Measurements from ENCODE around the gene ATP6V0A1. TPM values are rescaled to one million over a fixed set of nuclear protein-coding genes. Genes with fewer than 3 reads are reported as not detected.

The ATP6V0A1 gene
- total RNA-seq, 1 experiment from 2014 or later = 55.2 TPM

DNA sequence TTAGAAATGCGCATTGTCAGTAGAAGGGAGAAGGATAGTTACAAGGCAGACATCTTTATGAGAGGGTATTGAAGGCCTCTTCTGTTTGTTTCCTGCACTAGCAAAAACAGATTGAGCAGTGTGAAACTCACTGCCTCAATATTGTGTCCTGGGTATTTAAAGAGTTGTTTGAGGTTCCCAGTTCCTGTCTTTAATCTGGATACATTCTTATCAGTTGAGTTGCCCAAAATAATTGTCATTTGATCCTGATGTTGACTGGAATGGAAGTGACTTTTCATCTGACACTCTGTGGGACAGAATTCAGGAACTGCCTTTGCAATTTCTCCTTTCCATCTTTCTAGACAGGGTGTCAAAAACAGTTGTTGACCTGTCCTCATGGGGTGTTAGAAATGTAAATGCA lies 1.7 kb downstream of the ATP6V0A1 start:
- Mint-ChIP-seq H3K4me3 (peak overlapping the region; percentile 93; the same call in 1 of the 2 replicates), H3K4me1 (peaks cover 34% of the 10 kb centered on the region), H3K27me3 (ENCODE audit: low read depth) (no peaks in the 10 kb centered on the region; the same call in 1 of the 2 replicates), H3K27ac (no peak overlapping the region), H3K36me3 (peaks cover 6% of the 10 kb centered on the region), H3K9me3 (peaks cover 4% of the 10 kb centered on the region; the same call in 1 of the 2 replicates)
- DNase-seq (ENCODE audit: low spot score) = no peak
- ATAC-seq = no peak
- no peak for TF ChIP-seq ZNF396 (CRISPR knock-in tag; IDR thresholded peaks at IDR 0.05; ENCODE audit: borderline replicate concordance)
- TF ChIP-seq, protein P1, sequence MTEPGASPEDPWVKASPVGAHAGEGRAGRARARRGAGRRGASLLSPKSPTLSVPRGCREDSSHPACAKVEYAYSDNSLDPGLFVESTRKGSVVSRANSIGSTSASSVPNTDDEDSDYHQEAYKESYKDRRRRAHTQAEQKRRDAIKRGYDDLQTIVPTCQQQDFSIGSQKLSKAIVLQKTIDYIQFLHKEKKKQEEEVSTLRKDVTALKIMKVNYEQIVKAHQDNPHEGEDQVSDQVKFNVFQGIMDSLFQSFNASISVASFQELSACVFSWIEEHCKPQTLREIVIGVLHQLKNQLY (CRISPR knock-in tag; IDR thresholded peaks at IDR 0.05) = no peak
- no peak for TF ChIP-seq NFATC4 (CRISPR knock-in tag; IDR thresholded peaks at IDR 0.05)
- TF ChIP-seq TP53 (CRISPR knock-in tag; IDR thresholded peaks at IDR 0.05) = no peak
- TF ChIP-seq ESRRA (CRISPR knock-in tag; IDR thresholded peaks at IDR 0.05; ENCODE audit: borderline replicate concordance) = no peak
- no peak for TF ChIP-seq ATF2 (CRISPR knock-in tag; IDR thresholded peaks at IDR 0.05; ENCODE audit: borderline replicate concordance, low read depth)
- TF ChIP-seq ZNF317 (CRISPR knock-in tag; IDR thresholded peaks at IDR 0.05; ENCODE audit: borderline replicate concordance, low read depth) = no peak
- no peak for TF ChIP-seq TCF7 (CRISPR knock-in tag; IDR thresholded peaks at IDR 0.05; ENCODE audit: low read depth)
- TF ChIP-seq MAX (CRISPR knock-in tag; IDR thresholded peaks at IDR 0.05) = no peak
- no peak for TF ChIP-seq SP1 (CRISPR knock-in tag; conservative IDR thresholded peaks at IDR 0.05)
- TF ChIP-seq ZNF121 (CRISPR knock-in tag; IDR thresholded peaks at IDR 0.05) = no peak
- TF ChIP-seq ZNF263 (CRISPR knock-in tag; IDR thresholded peaks at IDR 0.05; ENCODE audit: low read depth) = no peak
- no peak for TF ChIP-seq ZNF138 (CRISPR knock-in tag; conservative IDR thresholded peaks at IDR 0.05)
- TF ChIP-seq ZBTB21 (CRISPR knock-in tag; IDR thresholded peaks at IDR 0.05; ENCODE audit: borderline replicate concordance) = no peak
- TF ChIP-seq NFYB (CRISPR knock-in tag; conservative IDR thresholded peaks at IDR 0.05; ENCODE audit: low read depth) = no peak
- TF ChIP-seq NR1H2 (CRISPR knock-in tag; IDR thresholded peaks at IDR 0.05) = no peak
- TF ChIP-seq, protein P2, sequence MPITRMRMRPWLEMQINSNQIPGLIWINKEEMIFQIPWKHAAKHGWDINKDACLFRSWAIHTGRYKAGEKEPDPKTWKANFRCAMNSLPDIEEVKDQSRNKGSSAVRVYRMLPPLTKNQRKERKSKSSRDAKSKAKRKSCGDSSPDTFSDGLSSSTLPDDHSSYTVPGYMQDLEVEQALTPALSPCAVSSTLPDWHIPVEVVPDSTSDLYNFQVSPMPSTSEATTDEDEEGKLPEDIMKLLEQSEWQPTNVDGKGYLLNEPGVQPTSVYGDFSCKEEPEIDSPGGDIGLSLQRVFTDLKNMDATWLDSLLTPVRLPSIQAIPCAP (CRISPR knock-in tag; IDR thresholded peaks at IDR 0.05) = no peak
- TF ChIP-seq, protein P3, sequence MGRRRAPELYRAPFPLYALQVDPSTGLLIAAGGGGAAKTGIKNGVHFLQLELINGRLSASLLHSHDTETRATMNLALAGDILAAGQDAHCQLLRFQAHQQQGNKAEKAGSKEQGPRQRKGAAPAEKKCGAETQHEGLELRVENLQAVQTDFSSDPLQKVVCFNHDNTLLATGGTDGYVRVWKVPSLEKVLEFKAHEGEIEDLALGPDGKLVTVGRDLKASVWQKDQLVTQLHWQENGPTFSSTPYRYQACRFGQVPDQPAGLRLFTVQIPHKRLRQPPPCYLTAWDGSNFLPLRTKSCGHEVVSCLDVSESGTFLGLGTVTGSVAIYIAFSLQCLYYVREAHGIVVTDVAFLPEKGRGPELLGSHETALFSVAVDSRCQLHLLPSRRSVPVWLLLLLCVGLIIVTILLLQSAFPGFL (CRISPR knock-in tag; IDR thresholded peaks at IDR 0.05; ENCODE audit: borderline replicate concordance) = no peak
- no peak for TF ChIP-seq ZNF232 (CRISPR knock-in tag; IDR thresholded peaks at IDR 0.05)
- no peak for TF ChIP-seq GRHL2 (CRISPR knock-in tag; IDR thresholded peaks at IDR 0.05; ENCODE audit: insufficient replicate concordance, severe bottlenecking)
- POLR2A ChIA-PET = no interaction called here
- CTCF ChIA-PET = interaction anchor here (0.5 to 1.3 kb wide), 3 partner anchors 28 to 219 kb away, joined by 3 read pairs; no protein-coding TSS in a partner anchor

- Mint-ChIP-seq H3K4me3 (no peak overlapping the region), H3K9me3 (no peaks in the 10 kb centered on the region), H3K27me3 (ENCODE audit: low read depth) (no peaks in the 10 kb centered on the region), H3K36me3 (peaks cover 32% of the 10 kb centered on the region), H3K27ac (no peak overlapping the region; the same call in 1 of the 2 replicates), H3K4me1 (peaks cover 16% of the 10 kb centered on the region)
- no peak for DNase-seq (ENCODE audit: low spot score)
- POLR2A ChIA-PET = no interaction called here
- no peak for ATAC-seq
- CTCF ChIA-PET = interaction anchor here (0.6 to 2.1 kb wide), 4 partner anchors 54 to 300 kb away, joined by 3 to 8 read pairs (median 4); no protein-coding TSS in a partner anchor
- TF ChIP-seq, protein P4, sequence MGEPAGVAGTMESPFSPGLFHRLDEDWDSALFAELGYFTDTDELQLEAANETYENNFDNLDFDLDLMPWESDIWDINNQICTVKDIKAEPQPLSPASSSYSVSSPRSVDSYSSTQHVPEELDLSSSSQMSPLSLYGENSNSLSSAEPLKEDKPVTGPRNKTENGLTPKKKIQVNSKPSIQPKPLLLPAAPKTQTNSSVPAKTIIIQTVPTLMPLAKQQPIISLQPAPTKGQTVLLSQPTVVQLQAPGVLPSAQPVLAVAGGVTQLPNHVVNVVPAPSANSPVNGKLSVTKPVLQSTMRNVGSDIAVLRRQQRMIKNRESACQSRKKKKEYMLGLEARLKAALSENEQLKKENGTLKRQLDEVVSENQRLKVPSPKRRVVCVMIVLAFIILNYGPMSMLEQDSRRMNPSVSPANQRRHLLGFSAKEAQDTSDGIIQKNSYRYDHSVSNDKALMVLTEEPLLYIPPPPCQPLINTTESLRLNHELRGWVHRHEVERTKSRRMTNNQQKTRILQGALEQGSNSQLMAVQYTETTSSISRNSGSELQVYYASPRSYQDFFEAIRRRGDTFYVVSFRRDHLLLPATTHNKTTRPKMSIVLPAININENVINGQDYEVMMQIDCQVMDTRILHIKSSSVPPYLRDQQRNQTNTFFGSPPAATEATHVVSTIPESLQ (CRISPR knock-in tag; IDR thresholded peaks at IDR 0.05) = no peak
- TF ChIP-seq, protein P5, sequence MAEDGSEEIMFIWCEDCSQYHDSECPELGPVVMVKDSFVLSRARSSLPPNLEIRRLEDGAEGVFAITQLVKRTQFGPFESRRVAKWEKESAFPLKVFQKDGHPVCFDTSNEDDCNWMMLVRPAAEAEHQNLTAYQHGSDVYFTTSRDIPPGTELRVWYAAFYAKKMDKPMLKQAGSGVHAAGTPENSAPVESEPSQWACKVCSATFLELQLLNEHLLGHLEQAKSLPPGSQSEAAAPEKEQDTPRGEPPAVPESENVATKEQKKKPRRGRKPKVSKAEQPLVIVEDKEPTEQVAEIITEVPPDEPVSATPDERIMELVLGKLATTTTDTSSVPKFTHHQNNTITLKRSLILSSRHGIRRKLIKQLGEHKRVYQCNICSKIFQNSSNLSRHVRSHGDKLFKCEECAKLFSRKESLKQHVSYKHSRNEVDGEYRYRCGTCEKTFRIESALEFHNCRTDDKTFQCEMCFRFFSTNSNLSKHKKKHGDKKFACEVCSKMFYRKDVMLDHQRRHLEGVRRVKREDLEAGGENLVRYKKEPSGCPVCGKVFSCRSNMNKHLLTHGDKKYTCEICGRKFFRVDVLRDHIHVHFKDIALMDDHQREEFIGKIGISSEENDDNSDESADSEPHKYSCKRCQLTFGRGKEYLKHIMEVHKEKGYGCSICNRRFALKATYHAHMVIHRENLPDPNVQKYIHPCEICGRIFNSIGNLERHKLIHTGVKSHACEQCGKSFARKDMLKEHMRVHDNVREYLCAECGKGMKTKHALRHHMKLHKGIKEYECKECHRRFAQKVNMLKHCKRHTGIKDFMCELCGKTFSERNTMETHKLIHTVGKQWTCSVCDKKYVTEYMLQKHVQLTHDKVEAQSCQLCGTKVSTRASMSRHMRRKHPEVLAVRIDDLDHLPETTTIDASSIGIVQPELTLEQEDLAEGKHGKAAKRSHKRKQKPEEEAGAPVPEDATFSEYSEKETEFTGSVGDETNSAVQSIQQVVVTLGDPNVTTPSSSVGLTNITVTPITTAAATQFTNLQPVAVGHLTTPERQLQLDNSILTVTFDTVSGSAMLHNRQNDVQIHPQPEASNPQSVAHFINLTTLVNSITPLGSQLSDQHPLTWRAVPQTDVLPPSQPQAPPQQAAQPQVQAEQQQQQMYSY (CRISPR knock-in tag; IDR thresholded peaks at IDR 0.05) = no peak
- TF ChIP-seq ATF2 (CRISPR knock-in tag; IDR thresholded peaks at IDR 0.05; ENCODE audit: borderline replicate concordance, low read depth) = no peak
- no peak for TF ChIP-seq MXD4 (CRISPR knock-in tag; IDR thresholded peaks at IDR 0.05; ENCODE audit: borderline replicate concordance)
- TF ChIP-seq GTF2I (CRISPR knock-in tag; conservative IDR thresholded peaks at IDR 0.05) = no peak
- no peak for TF ChIP-seq SMAD4 (CRISPR knock-in tag; IDR thresholded peaks at IDR 0.05)
Measured at GRCh38 chr17:42463976-42464400, 5.3 kb downstream of the ATP6V0A1 start.
